EH (cell line): Measurements from ENCODE around the gene TOX3.

Experiments
- DNase-seq: peaks from one replicate; pipeline ENCODE4 v3.0.0-alpha.2; 2015; ENCODE audit warnings: low read depth

TOX3 gene

DNA sequence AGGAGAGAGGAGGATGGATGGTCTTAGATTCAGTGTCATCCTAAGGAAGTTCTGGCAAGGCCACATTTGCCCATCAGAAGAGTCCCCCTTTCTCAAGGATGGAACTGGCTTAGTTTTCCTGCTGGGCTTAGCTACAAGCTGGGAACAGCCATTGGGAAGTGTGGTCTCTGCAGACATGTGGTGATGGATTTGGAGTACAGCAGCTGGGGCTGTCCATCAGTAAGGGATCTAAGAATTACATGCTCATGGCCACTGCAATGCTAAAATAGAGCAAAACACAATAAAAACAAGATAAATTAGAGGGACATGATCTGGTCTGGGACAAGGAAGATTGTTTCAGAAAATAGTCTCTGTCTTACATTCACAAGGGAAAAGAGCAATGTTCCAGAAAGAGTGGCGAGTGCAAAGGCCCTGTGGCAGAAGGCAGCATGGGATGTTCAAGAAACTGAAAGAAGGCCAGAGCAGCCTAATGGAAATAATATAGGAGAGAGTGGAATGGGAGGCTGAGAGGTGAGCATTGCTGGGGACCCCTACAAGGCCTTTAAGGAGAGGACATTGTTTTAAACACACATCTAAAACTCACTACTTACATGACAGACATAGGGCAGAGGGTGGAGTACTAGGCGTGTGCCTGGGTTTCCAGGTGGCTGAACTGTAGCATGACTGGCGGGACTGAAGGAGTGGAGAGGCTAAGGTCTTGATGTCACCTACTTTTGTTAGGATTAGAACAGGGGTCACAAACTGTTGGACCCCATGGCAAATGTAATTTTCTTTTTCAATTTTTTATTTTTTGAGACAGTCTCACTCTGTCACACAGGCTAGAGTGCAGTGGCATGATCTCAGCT, 17.0 kb upstream of the TOX3 start:
- no peak for DNase-seq

DNA sequence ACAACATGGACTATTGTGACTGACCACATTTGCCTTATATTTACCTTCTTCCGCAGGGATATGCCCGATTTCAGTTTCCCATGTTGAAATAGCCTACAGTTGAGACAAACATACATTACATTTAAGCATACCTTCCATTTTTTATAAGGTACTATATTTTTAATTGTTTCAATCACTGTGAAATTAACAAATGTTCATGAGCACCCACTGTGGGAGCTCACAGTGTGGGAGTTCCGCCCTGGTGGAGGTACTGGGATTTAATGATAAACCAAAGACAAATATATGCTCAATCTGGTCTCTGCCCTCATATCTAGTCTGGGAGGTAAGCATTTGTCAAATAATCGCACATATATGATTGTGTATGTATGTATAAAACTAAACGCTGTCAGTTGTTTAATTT, 15.8 kb upstream of the TOX3 start:
- DNase-seq = no peak

DNA sequence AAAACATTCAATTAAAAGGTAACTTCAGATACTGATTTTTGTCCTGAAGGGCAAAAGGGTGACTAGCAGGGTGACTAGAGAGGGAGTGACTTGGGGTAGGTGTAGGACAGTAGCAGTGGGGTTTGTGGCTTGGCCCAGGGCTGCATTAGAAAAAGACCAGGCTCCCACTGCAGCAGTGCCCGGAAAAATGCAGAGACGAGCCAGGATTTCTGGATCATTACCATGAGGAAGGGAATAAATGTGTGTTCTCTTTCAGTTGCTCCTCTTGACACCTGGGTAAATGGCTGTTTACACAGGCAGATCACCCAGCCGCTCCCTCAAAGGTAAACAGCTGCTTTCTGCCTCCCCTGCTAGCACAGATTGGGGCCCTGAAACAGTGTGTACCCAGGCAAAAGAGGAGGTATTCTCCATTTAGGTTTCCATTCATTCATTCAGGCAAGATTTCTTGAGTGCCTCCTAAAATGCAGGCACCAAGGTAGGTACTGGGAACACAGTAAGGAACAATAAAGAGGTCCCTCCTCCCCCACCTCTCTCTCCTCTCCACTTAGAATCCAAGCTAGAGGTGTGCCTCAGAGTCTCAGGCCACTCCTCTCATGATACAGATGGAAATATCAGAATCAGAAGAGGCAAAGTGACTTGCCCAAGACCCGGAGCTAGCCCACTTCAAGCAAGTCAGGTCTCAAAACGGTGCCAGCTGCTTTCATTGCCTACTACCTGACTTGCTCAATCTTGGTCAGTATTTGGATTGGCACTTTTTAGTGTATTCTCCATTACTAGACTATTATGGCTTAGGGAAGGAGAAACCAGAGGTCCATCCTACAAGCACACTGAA, 15.2 kb upstream of the TOX3 start:
- DNase-seq = no peak

DNA sequence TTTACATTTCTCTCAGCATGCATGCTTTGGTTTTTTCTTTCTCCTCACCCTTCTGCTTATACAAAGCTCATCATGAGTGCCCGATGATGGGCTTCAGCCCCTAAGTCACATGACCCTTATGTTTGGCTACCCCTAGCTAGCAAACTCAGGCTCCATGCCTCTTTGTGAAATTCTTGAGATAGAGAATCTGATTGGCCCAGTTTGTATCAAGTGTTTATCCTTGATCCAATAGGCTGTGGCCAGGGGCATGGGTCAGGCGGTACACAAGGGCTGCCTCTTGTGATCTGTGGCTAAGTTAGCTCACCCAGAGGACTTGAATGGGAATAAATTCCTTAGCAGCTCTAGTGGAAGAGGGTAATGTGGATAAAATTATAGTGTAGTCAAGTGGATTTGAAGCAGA, 11.5 kb upstream of the TOX3 start:
- no peak for DNase-seq

DNA sequence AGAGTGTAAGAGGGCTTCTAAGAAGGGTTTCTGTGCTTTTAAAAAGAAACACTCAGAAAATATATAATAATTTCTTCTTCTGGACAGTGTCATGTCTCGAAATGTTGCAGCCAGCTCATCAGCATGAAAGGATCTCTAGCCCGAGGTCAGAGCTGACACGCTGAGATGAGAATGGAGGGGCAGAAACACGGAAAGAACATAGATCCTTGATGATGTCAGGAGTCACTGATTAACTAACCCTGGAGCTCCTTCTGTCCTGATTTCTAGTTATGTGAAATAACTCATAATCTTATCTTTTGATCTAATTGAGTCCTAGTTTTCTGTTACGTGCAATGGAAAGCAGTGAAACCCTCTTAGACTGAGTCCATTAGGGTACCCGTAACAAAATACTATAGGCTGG, 10.3 kb upstream of the TOX3 start:
- DNase-seq = no peak

DNA sequence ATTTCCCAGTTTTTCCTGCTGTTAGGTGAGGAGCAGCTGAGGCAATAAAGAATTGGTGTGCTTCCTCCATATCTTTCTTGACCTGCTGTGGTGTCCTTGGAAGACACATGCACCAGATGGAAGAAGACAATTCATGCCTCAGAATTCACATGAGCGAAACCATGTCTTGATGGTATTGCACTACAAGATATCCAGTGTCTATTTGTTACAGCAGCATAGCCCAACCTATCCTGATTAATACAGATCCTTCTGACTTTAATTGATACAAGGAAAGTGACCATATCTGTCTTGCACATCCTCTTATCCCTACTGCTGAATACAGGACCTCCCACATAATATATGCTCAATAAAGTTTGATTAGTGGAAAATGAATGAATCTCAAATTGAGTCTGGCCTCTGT, 9.1 kb upstream of the TOX3 start:
- DNase-seq = no peak

DNA sequence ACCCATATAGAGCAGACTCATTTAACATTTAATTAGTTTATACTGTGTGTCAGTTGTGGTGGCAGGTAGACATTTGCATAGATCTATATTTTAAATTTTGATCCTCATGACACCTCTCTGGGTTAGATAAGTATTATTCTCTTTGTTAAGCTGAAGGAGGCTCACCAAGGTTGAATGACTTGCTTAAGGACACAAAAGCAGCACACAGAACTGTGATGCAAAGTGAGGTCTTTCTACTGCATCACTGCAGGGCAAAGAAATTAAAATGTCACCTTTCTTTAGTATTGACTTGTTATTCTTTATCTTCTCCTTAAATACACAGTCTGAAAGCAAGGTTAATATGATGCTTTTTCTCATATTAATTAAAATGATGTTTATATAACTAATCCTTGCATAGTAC, 8.6 kb upstream of the TOX3 start:
- DNase-seq = no peak

DNA sequence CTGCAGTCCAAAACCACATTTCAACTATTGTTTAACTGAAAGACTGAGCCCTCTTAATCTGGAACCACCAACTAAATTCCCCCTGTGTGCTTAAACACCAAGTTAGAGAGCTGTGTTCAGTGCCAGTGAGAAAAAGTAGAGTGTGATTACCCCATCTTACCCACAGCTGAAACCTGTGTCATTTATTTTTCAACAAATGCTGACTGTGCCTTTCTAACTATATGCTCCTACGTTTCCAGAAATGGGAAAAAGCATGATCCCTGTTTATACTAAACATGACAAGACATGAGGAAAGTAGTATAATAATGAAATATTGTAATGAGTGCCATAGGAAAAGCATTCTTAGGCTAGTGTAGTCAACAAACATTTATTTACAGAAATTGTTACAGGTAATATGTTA, 7.4 kb upstream of the TOX3 start:
- DNase-seq = no peak

DNA sequence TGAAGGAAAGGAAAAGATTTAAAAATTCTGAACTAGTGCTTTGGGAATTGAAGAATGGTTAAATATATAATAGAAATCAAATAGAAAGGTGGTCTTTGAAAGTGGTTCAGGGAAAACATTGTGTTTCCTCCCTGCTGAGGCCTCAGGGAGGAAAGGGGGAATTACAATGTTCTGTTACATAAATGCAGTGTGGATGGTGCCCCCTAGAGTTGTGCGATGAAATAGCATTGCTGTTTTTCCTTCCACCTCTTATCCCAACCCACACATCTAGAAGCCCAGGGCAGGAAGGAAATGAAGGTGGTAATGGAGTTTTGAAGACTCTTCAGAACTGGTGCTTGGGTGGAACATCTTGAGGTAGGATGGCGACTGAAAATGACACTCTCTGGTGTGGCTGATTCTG, 6.4 kb upstream of the TOX3 start:
- no peak for DNase-seq

DNA sequence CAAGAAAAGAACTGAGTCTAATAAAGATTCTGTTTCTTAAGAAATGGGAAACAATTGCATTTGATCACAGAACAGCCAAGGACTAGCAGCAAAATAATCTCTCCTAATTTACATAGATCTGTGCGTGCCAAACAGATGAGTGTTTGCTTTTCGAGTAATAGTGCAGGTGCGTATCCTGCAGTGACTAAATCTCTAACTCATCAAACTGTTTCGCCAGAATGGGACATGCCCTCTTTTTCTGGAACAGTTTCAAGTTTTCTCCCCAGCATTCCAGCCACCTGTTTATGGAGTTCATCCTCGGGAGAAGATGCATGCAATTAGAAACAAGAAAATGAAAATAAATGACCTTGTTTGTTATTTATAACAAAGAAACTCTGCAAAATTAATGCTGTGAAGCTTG, 5.7 kb upstream of the TOX3 start:
- DNase-seq = no peak

DNA sequence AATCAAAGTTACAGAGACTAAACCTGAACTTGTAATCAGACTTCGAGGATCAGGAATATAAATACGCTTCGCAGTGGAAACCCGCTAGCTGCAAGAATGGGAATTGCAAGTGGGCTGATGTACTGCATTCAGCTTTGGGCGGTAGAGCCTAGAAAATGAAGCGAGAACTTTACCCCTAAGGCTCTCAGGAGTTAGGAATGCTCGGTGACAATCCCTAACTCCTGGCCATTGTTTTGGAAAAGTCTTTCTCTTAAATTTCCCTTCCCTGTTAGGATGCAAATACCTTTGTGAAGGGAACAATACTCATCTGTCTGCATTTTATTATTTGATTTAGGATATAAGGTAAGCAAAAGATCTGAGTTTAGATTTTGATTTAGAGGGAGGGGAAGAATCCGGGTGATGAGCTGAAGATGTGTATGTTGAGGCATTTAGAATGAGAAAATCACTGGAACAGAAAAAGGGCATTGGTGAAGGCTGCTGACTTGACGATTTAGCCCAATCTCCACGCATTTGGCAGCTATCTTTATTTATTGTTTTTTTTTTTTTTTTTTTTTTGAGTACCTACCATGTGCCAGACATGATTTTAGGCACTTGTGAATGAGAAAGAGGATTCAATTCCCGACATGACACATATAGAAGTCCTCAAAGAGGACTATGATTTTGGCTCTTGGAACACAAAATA, 2.2 kb upstream of the TOX3 start:
- no peak for DNase-seq

DNA sequence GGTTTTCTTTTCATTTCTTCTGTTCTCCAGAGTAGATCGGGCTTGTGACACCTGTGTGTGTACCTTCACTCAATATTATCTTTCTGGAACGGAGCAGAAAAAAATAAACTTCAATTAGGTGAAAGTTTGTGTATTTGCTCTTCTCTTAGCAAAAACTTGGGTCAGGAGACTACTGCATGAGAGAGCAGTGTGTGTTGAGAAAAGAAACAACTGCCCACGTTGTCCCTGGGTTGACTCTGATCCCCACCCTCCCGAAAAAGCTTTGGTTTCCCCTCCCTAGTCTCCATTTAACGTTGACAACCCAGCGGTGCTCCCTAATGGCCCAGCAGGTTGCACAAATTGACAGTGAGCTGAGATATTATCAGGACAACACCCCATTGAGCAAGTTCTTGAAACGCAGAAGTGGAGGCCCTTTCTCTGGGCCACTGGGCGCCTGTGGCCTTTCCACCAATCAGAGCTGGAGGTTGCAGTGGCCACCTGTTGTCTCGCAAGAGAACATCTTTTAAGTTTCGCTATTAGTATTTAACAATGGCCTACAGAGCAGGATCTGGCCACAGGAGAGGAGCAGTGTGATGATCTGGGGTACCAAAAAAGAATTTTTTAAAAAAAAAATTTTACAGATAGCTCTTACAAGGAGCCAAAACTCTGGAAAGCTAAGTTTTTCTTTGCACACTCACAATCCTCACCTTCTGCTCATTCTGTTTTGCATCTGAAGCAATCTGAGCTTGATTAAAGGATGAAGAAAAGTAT, 1.5 kb upstream of the TOX3 start:
- DNase-seq = no peak

DNA sequence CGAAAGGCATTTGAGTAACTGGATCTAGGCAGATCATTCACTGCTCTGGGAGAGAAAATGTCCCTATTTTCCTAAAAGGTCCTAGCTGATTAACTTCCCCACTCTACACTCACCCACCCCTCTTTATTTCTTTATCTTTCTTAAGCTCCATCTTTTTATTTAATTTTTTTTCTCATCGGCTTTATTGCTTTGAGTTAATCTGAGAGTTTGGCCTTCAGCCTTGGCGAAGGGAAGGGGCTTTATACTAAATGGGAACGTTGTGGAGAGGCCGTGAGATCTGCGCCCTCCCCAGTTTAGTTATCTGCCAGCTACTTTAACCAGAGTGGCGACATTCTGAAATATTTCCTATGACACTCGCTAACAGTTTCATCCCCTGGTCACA, 882 bp upstream of the TOX3 start:
- DNase-seq = no peak

DNA sequence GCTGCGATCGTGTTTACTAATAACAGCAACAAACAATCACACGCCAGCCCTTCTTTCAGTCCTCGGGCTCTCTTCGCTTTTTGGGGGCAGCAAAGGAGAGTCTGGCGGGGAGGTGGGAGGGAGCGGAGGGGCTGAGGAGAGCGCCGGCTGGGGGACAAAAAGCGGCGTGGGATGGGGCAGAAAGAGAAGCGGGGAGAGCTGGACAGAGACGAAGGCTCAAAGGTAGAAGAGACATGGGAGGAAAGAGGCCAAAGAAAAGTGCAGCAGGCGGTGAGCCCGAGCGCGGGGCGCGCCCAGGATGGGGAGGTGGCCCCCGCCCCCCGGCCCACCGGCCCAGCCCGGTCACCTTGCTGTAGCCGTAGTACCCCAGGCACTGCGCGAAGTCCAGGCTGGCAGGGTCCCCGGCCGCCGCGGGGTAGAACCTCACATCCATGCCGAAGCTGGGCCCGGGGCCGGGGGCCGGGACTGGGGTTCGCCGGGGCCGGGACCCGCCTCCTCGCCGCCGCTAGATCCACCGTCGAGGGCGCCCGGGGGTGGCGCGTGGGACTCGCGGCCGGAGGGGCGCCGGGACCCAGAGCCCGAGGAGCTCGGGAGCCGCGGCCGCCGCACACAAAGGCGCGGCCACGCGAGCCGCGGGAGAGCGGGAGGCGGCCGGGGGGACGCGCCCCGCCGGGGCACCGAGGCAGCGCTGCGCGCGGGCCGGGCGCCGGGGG, 496 bp downstream of the TOX3 start:
- DNase-seq = no peak

DNA sequence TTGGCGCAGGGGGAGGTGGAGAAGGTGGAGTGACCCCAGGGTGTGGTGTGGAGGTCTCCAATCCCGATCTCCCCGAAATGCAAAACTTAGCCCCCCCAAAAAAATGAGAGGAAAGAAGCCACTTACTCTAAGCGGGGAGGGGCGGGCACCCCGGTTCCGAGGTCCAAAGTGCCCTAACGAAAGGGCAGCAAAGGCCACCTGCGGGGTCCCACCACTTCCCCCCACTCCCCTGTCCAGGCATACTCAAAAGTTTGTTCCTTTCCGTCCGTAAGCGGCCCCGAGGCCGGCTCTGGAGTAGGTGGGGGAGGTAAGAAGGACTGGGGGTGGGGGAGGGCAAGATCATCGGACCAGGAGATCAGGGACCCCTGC, 1.1 kb downstream of the TOX3 start:
- DNase-seq = no peak

DNA sequence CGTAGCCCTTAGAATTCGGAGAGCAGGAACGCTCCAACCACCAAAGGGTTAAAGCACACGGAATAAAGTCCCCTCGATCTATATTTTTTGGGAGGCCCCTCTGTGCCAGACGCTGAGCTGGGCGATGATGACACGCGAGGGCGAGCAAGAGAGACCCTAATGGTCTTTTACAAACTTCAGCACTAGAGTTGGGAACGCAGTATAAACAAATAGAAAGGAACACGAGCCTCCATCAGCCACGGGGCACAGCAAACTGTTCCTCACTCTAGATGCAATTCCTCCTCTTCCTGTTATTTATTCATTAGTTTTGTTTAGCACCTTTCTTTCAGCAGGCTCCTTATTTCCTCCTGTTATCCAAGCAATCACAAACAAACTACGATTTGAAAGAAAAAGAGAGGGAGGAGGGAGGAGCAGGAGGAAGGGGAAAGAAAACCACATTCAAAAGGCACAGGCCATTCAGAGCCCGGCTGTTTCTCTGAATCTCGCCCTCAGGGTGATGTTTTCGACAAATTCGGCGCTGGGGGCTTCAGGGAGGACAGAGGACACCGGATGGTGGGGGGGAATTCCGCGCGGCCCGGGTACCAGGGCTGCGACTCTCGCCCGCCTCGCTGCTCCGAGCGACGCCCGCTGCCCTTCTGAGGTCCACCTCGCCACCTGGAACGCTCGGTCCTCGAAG, 1.6 kb downstream of the TOX3 start:
- no peak for DNase-seq

DNA sequence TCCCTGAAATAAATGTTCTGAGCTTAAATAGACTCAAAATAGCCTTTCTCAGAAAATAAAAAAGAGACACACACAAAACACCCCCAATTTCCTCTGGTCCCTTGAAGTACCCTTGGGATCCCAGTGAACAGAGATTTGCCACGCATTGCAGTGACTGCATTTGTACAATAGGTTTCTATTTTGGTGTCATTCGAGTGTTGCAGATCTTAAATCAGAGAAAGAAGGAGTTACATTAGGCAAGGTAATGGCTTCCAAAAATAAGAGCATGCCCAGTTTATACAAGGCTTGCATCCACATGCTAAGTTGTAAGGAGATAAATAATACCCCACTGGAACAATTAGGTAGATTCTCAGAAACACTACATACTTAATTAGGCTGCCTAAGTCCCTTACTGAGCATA, 2.2 kb downstream of the TOX3 start:
- DNase-seq = no peak

DNA sequence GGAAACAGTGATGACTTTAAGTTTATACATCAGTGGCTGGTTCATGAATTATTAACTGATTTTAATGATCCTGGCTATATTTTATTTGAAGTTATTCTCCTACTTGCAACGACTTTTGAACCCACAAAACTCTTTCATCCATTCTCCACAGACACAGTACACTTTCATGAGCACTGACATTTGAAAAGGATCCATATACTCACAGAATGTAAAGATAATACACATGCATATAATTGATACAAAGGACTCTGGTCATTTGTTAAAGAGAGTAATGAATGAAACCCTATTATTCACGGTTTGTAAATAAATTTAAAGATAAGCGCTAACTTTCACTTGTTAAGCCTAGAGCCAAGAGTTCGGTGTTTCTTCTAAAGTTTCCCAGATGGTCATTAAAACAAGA, 3.3 kb downstream of the TOX3 start:
- no peak for DNase-seq

DNA sequence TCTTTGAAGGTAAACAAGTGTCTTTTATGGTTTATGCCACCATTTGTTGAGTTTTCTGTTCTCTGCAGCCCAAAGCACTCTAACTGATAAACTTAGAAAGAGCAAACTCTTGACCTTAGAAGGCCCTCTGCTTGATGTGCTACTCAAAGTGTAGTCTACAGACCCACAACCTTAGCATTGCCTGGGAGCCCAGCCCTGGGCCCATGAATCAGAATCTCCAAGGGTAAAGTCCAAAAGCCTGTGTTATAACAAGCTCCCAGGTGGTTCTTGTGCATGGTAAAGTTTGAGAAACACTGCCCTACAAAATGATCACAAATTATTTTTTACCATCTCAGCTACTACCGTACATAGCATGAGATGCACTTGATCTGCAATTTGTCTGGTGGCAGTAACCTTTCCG, 6.0 kb downstream of the TOX3 start:
- no peak for DNase-seq

DNA sequence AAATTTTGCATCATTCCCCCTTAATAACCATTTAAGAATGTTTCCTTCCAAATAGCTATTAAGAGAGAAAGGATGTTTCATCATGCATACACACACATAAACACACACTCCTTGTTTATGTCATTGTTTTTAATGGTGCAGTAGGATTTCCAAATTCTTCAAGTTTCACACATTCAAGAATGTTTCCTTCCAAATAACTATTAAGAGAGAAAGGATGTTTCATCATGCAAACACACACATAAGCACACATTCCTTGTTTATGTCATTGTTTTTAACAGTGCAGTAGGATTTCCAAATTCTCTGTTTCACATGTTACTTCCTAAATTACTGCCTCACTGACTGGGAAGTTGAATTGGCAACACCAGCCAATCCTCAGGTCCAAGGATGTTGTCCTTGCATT, 7.8 kb downstream of the TOX3 start:
- no peak for DNase-seq

DNA sequence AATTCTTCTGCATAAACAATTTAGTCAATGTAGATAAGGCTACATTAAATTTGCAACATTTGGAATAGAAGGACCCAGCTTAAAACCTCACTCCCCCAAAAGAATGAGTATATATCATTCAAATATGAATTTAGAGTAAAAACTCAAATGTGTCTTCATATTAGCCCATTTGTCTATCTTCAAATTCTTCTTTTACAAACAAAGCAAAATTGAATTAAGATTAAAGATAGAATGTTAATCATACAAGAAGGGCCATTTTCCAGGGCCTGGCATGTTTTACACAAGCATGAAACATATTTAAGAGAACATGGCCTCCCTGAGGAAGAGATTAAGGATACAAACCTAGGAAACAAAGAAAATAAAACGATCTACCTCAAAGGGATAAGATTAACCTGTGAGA, 8.4 kb downstream of the TOX3 start:
- no peak for DNase-seq
